Medulla oblongata (tissue), 1 donor: ENCODE data around the gene FLRT1.

ENCODE experiments used
- DNase-seq: peaks from one replicate; pipeline ENCODE4 v3.0.0-alpha.2; 2015; ENCODE audit errors: extremely low spot score

The FLRT1 gene

GRCh38 chr11:64067230-64067993 lies 31.7 kb downstream of the FLRT1 start:
- no peak for DNase-seq

- DNase-seq: no peak
Observed at GRCh38 chr11:64068705-64069400, 33.1 kb downstream of the FLRT1 start.

GRCh38 chr11:64069401-64070313 lies 33.9 kb downstream of the FLRT1 start:
- no peak for DNase-seq

- DNase-seq: no peak
Observed at GRCh38 chr11:64070314-64070681, 34.6 kb downstream of the FLRT1 start.

- DNase-seq: peak; percentile 54
Observed at GRCh38 chr11:64071849-64072248, 36.1 kb downstream of the FLRT1 start.

GRCh38 chr11:64072403-64072802 lies 36.7 kb downstream of the FLRT1 start:
- DNase-seq: no peak

- DNase-seq: no peak
Observed at GRCh38 chr11:64072871-64073270, 37.1 kb downstream of the FLRT1 start.

- no peak for DNase-seq
Observed at GRCh38 chr11:64073542-64073941, 37.8 kb downstream of the FLRT1 start.

GRCh38 chr11:64074239-64074638 lies 38.5 kb downstream of the FLRT1 start:
- DNase-seq: no peak

- no peak for DNase-seq
Observed at GRCh38 chr11:64076758-64077157, 41.0 kb downstream of the FLRT1 start.

GRCh38 chr11:64077607-64078006 lies 41.9 kb downstream of the FLRT1 start:
- DNase-seq: no peak

- no peak for DNase-seq
Observed at GRCh38 chr11:64078284-64078683, 42.6 kb downstream of the FLRT1 start.

GRCh38 chr11:64078905-64079304 lies 43.2 kb downstream of the FLRT1 start:
- no peak for DNase-seq

GRCh38 chr11:64080390-64080789 lies 44.7 kb downstream of the FLRT1 start:
- DNase-seq: no peak

- DNase-seq: no peak
Observed at GRCh38 chr11:64081745-64082442, 46.2 kb downstream of the FLRT1 start.

GRCh38 chr11:64083398-64084080 lies 47.8 kb downstream of the FLRT1 start:
- DNase-seq: no peak

- DNase-seq: no peak
Observed at GRCh38 chr11:64084146-64084950, 48.6 kb downstream of the FLRT1 start.

GRCh38 chr11:64084951-64085710 lies 49.4 kb downstream of the FLRT1 start:
- DNase-seq: no peak
